GM12891 (cell line): ENCODE measurements around the gene FAM161A.

Experiments
- POLR2A ChIP-seq: IDR thresholded peaks from 2 replicates; pipeline ENCODE4 v1.6.1; 2011; ENCODE audit warnings: low read depth, low read length, control low read depth
- POLR2AphosphoS5 ChIP-seq: IDR thresholded peaks from 2 replicates; pipeline ENCODE4 v1.6.1; 2011; ENCODE audit warnings: low read depth, low read length, control low read depth

DNA sequence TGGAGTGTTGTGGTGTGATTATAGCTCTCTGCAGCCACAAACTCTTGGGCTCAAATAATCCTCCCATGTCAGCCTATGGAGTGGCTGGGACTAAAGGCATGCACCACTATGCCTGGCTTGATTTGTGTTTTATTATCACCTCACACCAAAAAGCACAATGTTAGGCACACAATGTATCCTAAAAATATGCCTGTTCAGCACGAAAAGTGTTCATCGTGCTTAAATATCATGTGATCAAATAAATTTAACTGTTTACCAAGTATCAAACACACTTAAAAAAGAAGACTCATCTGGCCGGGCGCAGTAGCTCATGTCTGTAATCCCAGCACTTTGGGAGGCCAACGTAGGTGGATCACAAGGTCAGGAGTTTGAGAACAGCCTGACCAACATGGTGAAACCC lies 29.0 kb upstream of the FAM161A start:
- TF ChIP-seq POLR2A (no peak), POLR2AphosphoS5 (no peak)
